H9 (cell line): ENCODE measurements around the gene LEFTY2. TPM values are rescaled to one million over a fixed set of nuclear protein-coding genes. Genes with fewer than 3 reads are reported as not detected.
"Not testable (repeated sequence)": the region's sequence is repeated elsewhere in the genome, so short reads cannot be mapped to it uniquely, and the experiment has no call there.

Experiments
- DNase-seq: peaks from one replicate; pipeline ENCODE4 v3.0.0-alpha.2; 2017
- H2AFZ ChIP-seq: one replicate; pipeline ENCODE4 v1.6.1; 2013; ENCODE audit warnings: mild to moderate bottlenecking, low read length, control low read depth, moderate library complexity
- H2AK5ac ChIP-seq: 2 replicates; pipeline ENCODE4 v1.6.1; 2013; ENCODE audit warnings: low read length, control low read depth, mixed read lengths; ENCODE audit not compliant: insufficient read length
- H2BK120ac ChIP-seq: one replicate; pipeline ENCODE4 v1.6.1; 2013; ENCODE audit warnings: low read depth, mild to moderate bottlenecking, low read length, control low read depth, inconsistent platforms; ENCODE audit not compliant: poor library complexity, severe bottlenecking
- H2BK12ac ChIP-seq: 2 replicates; pipeline ENCODE4 v1.6.1; 2013; ENCODE audit warnings: low read length, control low read depth, mixed read lengths, low read depth; ENCODE audit not compliant: insufficient read length
- H2BK15ac ChIP-seq: 2 replicates; pipeline ENCODE4 v1.6.1; 2013; ENCODE audit warnings: low read depth, low read length, control low read depth
- H2BK20ac ChIP-seq: one replicate; pipeline ENCODE4 v1.6.1; 2013; ENCODE audit warnings: low read depth, mild to moderate bottlenecking, low read length, control low read depth, inconsistent platforms; ENCODE audit not compliant: poor library complexity, severe bottlenecking
- H2BK5ac ChIP-seq: 2 replicates; pipeline ENCODE4 v1.6.1; 2013; ENCODE audit warnings: low read length, control low read depth, mixed read lengths; ENCODE audit not compliant: insufficient read length
- H3K14ac ChIP-seq: 2 replicates; pipeline ENCODE4 v1.6.1; 2013; ENCODE audit warnings: low read length, control low read depth; ENCODE audit not compliant: insufficient read depth
- H3K18ac ChIP-seq: 2 replicates; pipeline ENCODE4 v1.6.1; 2013; ENCODE audit warnings: low read depth, mild to moderate bottlenecking, mixed read lengths, low read length, control low read depth; ENCODE audit not compliant: insufficient read length
- H3K23ac ChIP-seq: 2 replicates; pipeline ENCODE4 v1.6.1; 2013; ENCODE audit warnings: low read length, control low read depth, mixed read lengths, low read depth; ENCODE audit not compliant: insufficient read length
- H3K23me2 ChIP-seq: 2 replicates; pipeline ENCODE4 v1.6.1; 2013; ENCODE audit warnings: low read depth, mild to moderate bottlenecking, mixed read lengths, low read length, control low read depth; ENCODE audit not compliant: insufficient read length, poor library complexity, severe bottlenecking
- H3K27ac ChIP-seq: 2 replicates; pipeline ENCODE4 v1.5.1; 2013; ENCODE audit warnings: low read length, control low read depth, mixed read lengths, low read depth; ENCODE audit not compliant: insufficient read length
- H3K27me3 ChIP-seq: 2 replicates; pipeline ENCODE4 v1.6.1; 2013; ENCODE audit warnings: low read length, control low read depth, inconsistent platforms; ENCODE audit not compliant: insufficient read depth
- H3K4ac ChIP-seq: 2 replicates; pipeline ENCODE4 v1.6.1; 2013; ENCODE audit warnings: low read depth, mild to moderate bottlenecking, control low read depth, inconsistent platforms, low read length, moderate library complexity
- H3K4me1 ChIP-seq: 2 replicates; pipeline ENCODE4 v1.6.1; 2013; ENCODE audit warnings: low read length, control low read depth, inconsistent platforms; ENCODE audit not compliant: insufficient read depth
- H3K4me2 ChIP-seq: 2 replicates; pipeline ENCODE4 v1.6.1; 2013; ENCODE audit warnings: low read length, control low read depth, mixed read lengths; ENCODE audit not compliant: insufficient read length, insufficient read depth
- H3K56ac ChIP-seq: 2 replicates; pipeline ENCODE4 v1.6.1; 2013; ENCODE audit warnings: low read depth, mild to moderate bottlenecking, mixed read lengths, low read length, control low read depth; ENCODE audit not compliant: insufficient read length
- H3K79me1 ChIP-seq: 2 replicates; pipeline ENCODE4 v1.6.1; 2013; ENCODE audit warnings: low read depth, mild to moderate bottlenecking, moderate library complexity, low read length, control low read depth, inconsistent platforms; ENCODE audit not compliant: insufficient read depth, poor library complexity, severe bottlenecking
- H3K79me2 ChIP-seq: 2 replicates; pipeline ENCODE4 v1.6.1; 2013; ENCODE audit warnings: low read length, control low read depth, inconsistent platforms; ENCODE audit not compliant: insufficient read depth
- H3K9ac ChIP-seq: 2 replicates; pipeline ENCODE4 v1.6.1; 2013; ENCODE audit warnings: low read length, control low read depth, mixed read lengths; ENCODE audit not compliant: insufficient read length; ENCODE audit errors: extremely low read depth
- H3K9me3 ChIP-seq: one replicate; pipeline ENCODE4 v1.6.1; 2013; ENCODE audit warnings: low read depth, low read length, inconsistent platforms; ENCODE audit not compliant: control insufficient read depth
- H3T11ph ChIP-seq: one replicate; pipeline ENCODE4 v1.6.1; 2013; ENCODE audit warnings: mild to moderate bottlenecking, low read length, control low read depth, inconsistent platforms
- H4K20me1 ChIP-seq: one replicate; pipeline ENCODE4 v1.6.1; 2013; ENCODE audit not compliant: control insufficient read depth, insufficient read length, insufficient read depth
- H4K5ac ChIP-seq: 2 replicates; pipeline ENCODE4 v1.6.1; 2013; ENCODE audit warnings: low read depth, mild to moderate bottlenecking, mixed read lengths, low read length, control low read depth; ENCODE audit not compliant: insufficient read length
- H4K8ac ChIP-seq: replicated peaks from 2 replicates; pipeline ENCODE4 v1.6.1; 2013; ENCODE audit warnings: low read length, control low read depth, mixed read lengths, low read depth; ENCODE audit not compliant: insufficient read length
- H4K91ac ChIP-seq: 2 replicates; pipeline ENCODE4 v1.6.1; 2013; ENCODE audit warnings: low read depth, mild to moderate bottlenecking, moderate library complexity, mixed read lengths, low read length, control low read depth; ENCODE audit not compliant: insufficient read length
- H3K27ac Mint-ChIP-seq, 3 experiments: 2 replicates in 2 of 3; 3 replicates in 1 of 3; pipeline ENCODE4 v1.8.0; 2020 to 2021; ENCODE audit warnings: mixed read lengths in 3 of 3, mild to moderate bottlenecking in 1 of 3, moderate library complexity in 1 of 3
- H3K27me3 Mint-ChIP-seq: 2 replicates; pipeline ENCODE4 v1.8.0; 2021; ENCODE audit warnings: low read depth, mild to moderate bottlenecking, moderate library complexity, mixed read lengths
- H3K36me3 Mint-ChIP-seq, 3 experiments: 2 replicates in 2 of 3; 3 replicates in 1 of 3; pipeline ENCODE4 v1.8.0; 2020 to 2021; ENCODE audit warnings: low read depth in 3 of 3, mixed read lengths in 3 of 3; ENCODE audit not compliant: insufficient read depth in 1 of 3
- H3K4me1 Mint-ChIP-seq, 2 experiments: 2 replicates each; pipeline ENCODE4 v1.8.0; 2020; ENCODE audit warnings: mixed read lengths in 2 of 2
- H3K4me3 Mint-ChIP-seq, 2 experiments: 2 replicates in 1 of 2; 3 replicates in 1 of 2; pipeline ENCODE4 v1.8.0; 2020 to 2021; ENCODE audit warnings: mild to moderate bottlenecking in 2 of 2, mixed read lengths in 2 of 2, moderate library complexity in 1 of 2
- H3K9me3 Mint-ChIP-seq, 2 experiments: 2 replicates in 1 of 2; 3 replicates in 1 of 2; pipeline ENCODE4 v1.8.0; 2020; ENCODE audit warnings: mild to moderate bottlenecking in 2 of 2, mixed read lengths in 2 of 2, moderate library complexity in 1 of 2
- CTCF ChIP-seq: fragments of 200-600 bp; sonication (generic); conservative IDR thresholded peaks from 3 replicates; pipeline ENCODE4 v1.8.0; 2021; ENCODE audit warnings: antibody characterized with exemption, mild to moderate bottlenecking
- WGBS: extraction: QIAGEN DNeasy Blood & Tissue Kit; methylation state at CpG from one replicate; pipeline ENCODE4 v1.1.7; 2013; ENCODE audit warnings: missing lambda C conversion rate, low lambda C conversion rate, mixed read lengths; ENCODE audit not compliant: insufficient read length; ENCODE audit errors: extremely low coverage; 5-methylcytosine and 5-hydroxymethylcytosine counted together
- total RNA-seq: library from RNA; stranded (reverse); gene quantifications from 2 replicates; pipeline ENCODE4 v1.2.1, GENCODE V29; 2021

LEFTY2 gene
- total RNA-seq, 1 experiment from 2014 or later: 16.3 TPM

GRCh38 chr1:225972344-225973152 lies 31.5 kb upstream of the LEFTY2 start:
- TF ChIP-seq CTCF: no peak
- H2BK5ac ChIP-seq: no peak overlapping the region
- no peak overlapping the region for H3T11ph ChIP-seq
- no peaks in the 10 kb centered on the region for H3K9me3 ChIP-seq
- no peak overlapping the region for H4K91ac ChIP-seq
- no peaks in the 10 kb centered on the region for H3K23me2 ChIP-seq
- H4K5ac ChIP-seq: no peak overlapping the region
- H3K79me1 ChIP-seq: no peaks in the 10 kb centered on the region
- no peak overlapping the region for H3K14ac ChIP-seq
- no peaks in the 10 kb centered on the region for H3K79me2 ChIP-seq
- H2BK120ac ChIP-seq: no peak overlapping the region
- no peak overlapping the region for H3K4me2 ChIP-seq
- H2BK12ac ChIP-seq: no peak overlapping the region
- no peak overlapping the region for H3K18ac ChIP-seq
- H3K4me1 ChIP-seq: no peaks in the 10 kb centered on the region
- no peak overlapping the region for H3K56ac ChIP-seq
- no peak overlapping the region for H3K4ac ChIP-seq
- no peaks in the 10 kb centered on the region for H3K27me3 ChIP-seq
- Mint-ChIP-seq H3K27me3 (no peaks in the 10 kb centered on the region), H3K27ac (no peak overlapping the region), H3K9me3 (peaks cover 7 to 11% of the 10 kb centered on the region in 2 experiments; a peak in 4 of 5 replicates), H3K36me3 (peaks cover 0 to 15% (median 8%) of the 10 kb centered on the region in 3 experiments), H3K4me3 (no peak overlapping the region; a peak in 1 of 5 replicates), H3K4me1 (peaks cover 4 to 6% of the 10 kb centered on the region in 2 experiments; a peak in 3 of 4 replicates)
- H3K9ac ChIP-seq: no peak overlapping the region
- no peak overlapping the region for H2AFZ ChIP-seq
- no peak overlapping the region for H3K23ac ChIP-seq
- H2BK20ac ChIP-seq: no peak overlapping the region
- H4K20me1 ChIP-seq: no peaks in the 10 kb centered on the region
- no peak overlapping the region for H4K8ac ChIP-seq
- H2BK15ac ChIP-seq: no peak overlapping the region
- H3K27ac ChIP-seq: no peak overlapping the region
- no peak overlapping the region for H2AK5ac ChIP-seq
- WGBS: no CpG with 5 or more reads among the region's 15 CpGs
- DNase-seq: no peak

GRCh38 chr1:225970592-225971157 lies 29.7 kb upstream of the LEFTY2 start:
- not testable (repeated sequence) for H3K4me1 ChIP-seq, H2BK120ac ChIP-seq, H3K23me2 ChIP-seq, H3K4me3 Mint-ChIP-seq, H2AK5ac ChIP-seq, H3K23ac ChIP-seq, H2AFZ ChIP-seq, H3K79me1 ChIP-seq, H3K79me2 ChIP-seq, H3K36me3 Mint-ChIP-seq, H4K20me1 ChIP-seq, H3K4me1 Mint-ChIP-seq, H3K14ac ChIP-seq, H2BK5ac ChIP-seq, H3K27ac Mint-ChIP-seq, H4K91ac ChIP-seq, DNase-seq, H3K18ac ChIP-seq, H2BK20ac ChIP-seq, H3K56ac ChIP-seq, H3K9ac ChIP-seq, H4K8ac ChIP-seq, H3T11ph ChIP-seq, H3K27ac ChIP-seq, H2BK12ac ChIP-seq, H3K9me3 ChIP-seq, H3K27me3 Mint-ChIP-seq, H3K9me3 Mint-ChIP-seq, H3K4me2 ChIP-seq, H3K27me3 ChIP-seq, H3K4ac ChIP-seq, H4K5ac ChIP-seq, H2BK15ac ChIP-seq
- WGBS: no CpG with 5 or more reads among the region's 16 CpGs
